Tibial nerve (tissue), 4 donors: ENCODE measurements around the gene CHD8. TPM values are rescaled to one million over a fixed set of nuclear protein-coding genes. Genes with fewer than 3 reads are reported as not detected.

Source experiments
- DNase-seq, 2 donors: peaks; one replicate each; pipeline ENCODE4 v3.0.0-alpha.2; 2019; ENCODE audit warnings: low spot score in 2 of 2
- H3K27ac ChIP-seq, 4 donors: fragments of 200-600 bp; sonication (generic) in 3 of 4; one replicate each; pipeline ENCODE4 v1.5.1; 2017 to 2019; ENCODE audit warnings: mild to moderate bottlenecking in 1 of 4
- H3K27me3 ChIP-seq, 2 donors: fragments of 200-600 bp; sonication (generic) in 1 of 2; one replicate each; pipeline versions ENCODE4 v1.5.1 to v1.6.0; 2017 to 2019
- H3K36me3 ChIP-seq, 3 donors: fragments of 200-600 bp; sonication (generic); one replicate each; pipeline ENCODE4 v1.5.1; 2018 to 2019
- H3K4me1 ChIP-seq, 4 donors: fragments of 200-600 bp; sonication (generic) in 3 of 4; one replicate each; pipeline ENCODE4 v1.5.1; 2017 to 2019
- H3K4me3 ChIP-seq, 4 donors: fragments of 200-600 bp; sonication (generic) in 3 of 4; one replicate each; pipeline ENCODE4 v1.5.1; 2017 to 2019; ENCODE audit warnings: mild to moderate bottlenecking in 1 of 4, moderate library complexity in 1 of 4
- H3K9me3 ChIP-seq, 4 donors: fragments of 200-600 bp; sonication (generic) in 3 of 4; one replicate each; pipeline ENCODE4 v1.5.1; 2017 to 2019
- EP300 ChIP-seq, 2 donors: sonication (generic); formaldehyde crosslinking; IDR thresholded peaks; one replicate each; pipeline ENCODE4 v1.6.1; 2017; ENCODE audit warnings: antibody characterized with exemption in 2 of 2, mild to moderate bottlenecking in 1 of 2
- POLR2A ChIP-seq, 2 donors: fragments of 450-650 bp; IDR thresholded peaks; one replicate each; pipeline ENCODE4 v1.6.1; 2017; ENCODE audit warnings: antibody characterized with exemption in 2 of 2, mild to moderate bottlenecking in 2 of 2, moderate library complexity in 2 of 2
- WGBS, 2 donors: methylation state at CpG; one replicate each; pipeline ENCODE4 v1.1.5; 2018; 5-methylcytosine and 5-hydroxymethylcytosine counted together
- total RNA-seq, 4 donors: library from RNA; depleted of rRNA; stranded (reverse); fragments of >200 nt; gene quantifications; one replicate each; pipeline ENCODE4 v1.1.0, GENCODE V29; 2016
- TF ChIP-seq, protein P1 (sequence below), 5 experiments: fragments of 200-600 bp in 3 of 5; fragments of 450-650 bp in 2 of 5; sonication (generic) in 3 of 5; IDR thresholded peaks; one replicate each; pipeline ENCODE4 v1.5.1; 2016 to 2019; ENCODE audit warnings: antibody characterized with exemption in 5 of 5, mild to moderate bottlenecking in 3 of 5, moderate library complexity in 2 of 5

CHD8 gene
- total RNA-seq, 4 donors from 2014 or later, result 45.9 to 68.2 (median 65.6) TPM

DNA sequence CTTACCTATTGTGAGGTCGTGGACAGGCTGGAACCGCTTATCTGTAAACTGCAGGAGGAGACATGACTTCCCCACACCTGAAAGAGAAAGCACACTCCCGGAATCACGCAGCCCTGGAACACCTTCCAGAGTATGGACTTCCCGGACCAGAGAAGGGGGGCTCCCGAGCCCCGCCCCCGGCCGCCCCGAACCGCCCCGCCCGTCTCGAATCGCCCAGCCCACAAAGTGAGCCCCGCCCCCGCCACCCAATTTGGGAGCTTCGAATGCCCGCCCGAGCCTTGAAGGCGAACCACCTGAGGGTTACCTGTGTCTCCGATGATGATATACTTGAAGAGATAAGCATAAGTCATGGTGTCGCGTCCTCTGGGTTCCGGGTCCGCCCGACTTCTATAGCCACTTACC, 20.6 kb upstream of the CHD8 start:
- peak in 1 of 2 donors; percentile 69 for DNase-seq
- 0 to 1% methylated on average over 13 to 15 of the region's 27 CpGs for WGBS, 2 donors
- Histone ChIP-seq H3K4me3 (peak overlapping the region; percentile 67 to 94 (median 82)), H3K36me3 (peaks cover 0 to 34% (median 0%) of the 10 kb centered on the region in 3 donors), H3K4me1 (peaks cover 0 to 30% (median 16%) of the 10 kb centered on the region in 4 donors), H3K27ac (peak overlapping the region; percentile 73 to 97 (median 92)), H3K27me3 (no peaks in the 10 kb centered on the region), H3K9me3 (no peaks in the 10 kb centered on the region)
- TF ChIP-seq POLR2A (IDR thresholded peaks at IDR 0.05) (no peak), EP300 (IDR thresholded peaks at IDR 0.05) (no peak)
- TF ChIP-seq, protein P1, sequence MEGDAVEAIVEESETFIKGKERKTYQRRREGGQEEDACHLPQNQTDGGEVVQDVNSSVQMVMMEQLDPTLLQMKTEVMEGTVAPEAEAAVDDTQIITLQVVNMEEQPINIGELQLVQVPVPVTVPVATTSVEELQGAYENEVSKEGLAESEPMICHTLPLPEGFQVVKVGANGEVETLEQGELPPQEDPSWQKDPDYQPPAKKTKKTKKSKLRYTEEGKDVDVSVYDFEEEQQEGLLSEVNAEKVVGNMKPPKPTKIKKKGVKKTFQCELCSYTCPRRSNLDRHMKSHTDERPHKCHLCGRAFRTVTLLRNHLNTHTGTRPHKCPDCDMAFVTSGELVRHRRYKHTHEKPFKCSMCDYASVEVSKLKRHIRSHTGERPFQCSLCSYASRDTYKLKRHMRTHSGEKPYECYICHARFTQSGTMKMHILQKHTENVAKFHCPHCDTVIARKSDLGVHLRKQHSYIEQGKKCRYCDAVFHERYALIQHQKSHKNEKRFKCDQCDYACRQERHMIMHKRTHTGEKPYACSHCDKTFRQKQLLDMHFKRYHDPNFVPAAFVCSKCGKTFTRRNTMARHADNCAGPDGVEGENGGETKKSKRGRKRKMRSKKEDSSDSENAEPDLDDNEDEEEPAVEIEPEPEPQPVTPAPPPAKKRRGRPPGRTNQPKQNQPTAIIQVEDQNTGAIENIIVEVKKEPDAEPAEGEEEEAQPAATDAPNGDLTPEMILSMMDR (IDR thresholded peaks at IDR 0.05), result no peak

DNA sequence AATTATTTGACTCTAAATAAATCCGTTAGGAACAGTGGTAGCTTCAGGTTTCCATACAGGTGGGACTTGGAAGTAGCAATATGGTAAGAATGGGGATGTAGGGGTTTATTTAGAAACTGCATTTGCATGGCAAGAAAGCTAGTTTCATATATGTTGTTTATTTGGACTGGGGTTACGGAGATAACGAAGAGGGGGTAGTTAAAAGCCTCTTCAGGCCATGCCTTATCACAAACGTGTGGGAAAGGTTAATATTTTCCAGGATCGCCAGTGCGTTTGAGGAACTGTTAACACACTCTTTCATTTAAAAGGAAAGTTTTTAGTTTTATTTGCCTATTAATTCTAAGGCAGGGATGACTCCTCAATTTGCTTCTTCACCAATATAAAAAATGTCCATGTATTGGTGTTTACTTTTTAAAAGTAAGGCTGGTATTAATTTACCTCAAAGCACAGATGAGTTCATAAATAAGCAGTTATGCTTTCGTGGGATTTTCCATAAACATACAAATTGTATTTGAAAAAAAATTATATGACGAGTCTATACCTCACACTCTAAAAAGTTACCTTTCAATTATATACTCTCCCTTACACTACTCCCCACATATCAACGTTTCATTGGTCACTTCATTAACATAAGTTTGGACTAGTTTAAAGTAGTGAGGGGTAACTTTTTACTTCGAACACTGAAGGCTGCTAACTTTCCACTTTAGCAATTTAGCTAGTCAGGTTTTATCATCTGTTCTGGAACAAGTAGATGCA, 20.0 kb upstream of the CHD8 start:
- Histone ChIP-seq H3K4me3 (peak overlapping the region; percentile 67 to 94 (median 82)), H3K27me3 (no peaks in the 10 kb centered on the region), H3K4me1 (peaks cover 0 to 30% (median 16%) of the 10 kb centered on the region in 4 donors), H3K9me3 (no peaks in the 10 kb centered on the region), H3K36me3 (peaks cover 0 to 33% (median 0%) of the 10 kb centered on the region in 3 donors), H3K27ac (peak overlapping the region; percentile 73 to 97 (median 92))
- 45 to 46% methylated on average over 10 of the region's 10 CpGs for WGBS, 2 donors
- no peak for DNase-seq
- TF ChIP-seq POLR2A (IDR thresholded peaks at IDR 0.05) (no peak), EP300 (IDR thresholded peaks at IDR 0.05) (no peak)
- TF ChIP-seq, protein P1 (IDR thresholded peaks at IDR 0.05), result no peak

GRCh38 chr14:21467616-21468015, 11.7 kb upstream of the CHD8 start:
- DNase-seq, result no peak
- TF ChIP-seq, protein P1 (IDR thresholded peaks at IDR 0.05), result no peak
- no peak for TF ChIP-seq POLR2A (IDR thresholded peaks at IDR 0.05)
- no peak for TF ChIP-seq EP300 (IDR thresholded peaks at IDR 0.05)
- peak overlapping the region in 2 of 4 donors; percentile 4 to 38 for H3K27ac ChIP-seq
- H3K27me3 ChIP-seq, result no peaks in the 10 kb centered on the region
- peaks cover 0 to 66% (median 0%) of the 10 kb centered on the region in 3 donors for H3K36me3 ChIP-seq
- no peaks in the 10 kb centered on the region for H3K9me3 ChIP-seq
- 35 to 45% methylated on average over 1 of the region's 1 CpG for WGBS, 2 donors
- H3K4me3 ChIP-seq, result no peak overlapping the region
- H3K4me1 ChIP-seq, result peaks cover 0 to 6% (median 0%) of the 10 kb centered on the region in 4 donors

GRCh38 chr14:21455592-21455911, 371 bp downstream of the CHD8 start:
- peaks cover 0 to 26% (median 0%) of the 10 kb centered on the region in 3 donors for H3K36me3 ChIP-seq
- DNase-seq, result no peak
- no peaks in the 10 kb centered on the region for H3K9me3 ChIP-seq
- H3K27ac ChIP-seq, result peak overlapping the region; percentile 86 to 99 (median 94)
- 0% methylated on average over 17 of the region's 17 CpGs for WGBS, 2 donors
- peak overlapping the region; percentile 79 to 93 (median 80) for H3K4me3 ChIP-seq
- H3K4me1 ChIP-seq, result peaks cover 0 to 34% (median 14%) of the 10 kb centered on the region in 4 donors
- no peaks in the 10 kb centered on the region for H3K27me3 ChIP-seq
- TF ChIP-seq, protein P1 (IDR thresholded peaks at IDR 0.05), result no peak

GRCh38 chr14:21454843-21455544, 929 bp downstream of the CHD8 start:
- Histone ChIP-seq H3K4me3 (peak overlapping the region; percentile 79 to 93 (median 80)), H3K9me3 (no peaks in the 10 kb centered on the region), H3K27me3 (no peaks in the 10 kb centered on the region), H3K4me1 (peaks cover 0 to 37% (median 14%) of the 10 kb centered on the region in 4 donors), H3K27ac (peak overlapping the region in 3 of 4 donors; percentile 86 to 99 (median 94)), H3K36me3 (peaks cover 0 to 21% (median 0%) of the 10 kb centered on the region in 3 donors)
- no peak for TF ChIP-seq POLR2A (IDR thresholded peaks at IDR 0.05)
- TF ChIP-seq, protein P1 (IDR thresholded peaks at IDR 0.05), result no peak
- no peak for TF ChIP-seq EP300 (IDR thresholded peaks at IDR 0.05)
- 38 to 40% methylated on average over 15 of the region's 15 CpGs for WGBS, 2 donors
- DNase-seq, result no peak
